Epithelial cell of proximal tubule (primary cell): ENCODE results near the gene ICAM1. TPM values are rescaled to one million over a fixed set of nuclear protein-coding genes. Genes with fewer than 3 reads are reported as not detected.
A peak's percentile ranks its signal among the peaks of the same experiment; 100 is the strongest.

Experiments
- DNase-seq: peaks from one replicate; pipeline ENCODE4 v3.0.0-alpha.2; 2011; ENCODE audit warnings: low read depth
- H3K4me3 ChIP-seq: 2 replicates; pipeline ENCODE4 v1.5.1; 2011; ENCODE audit warnings: low read depth, mild to moderate bottlenecking, low read length
- total RNA-seq: library from RNA; depleted of rRNA; stranded (reverse); fragments of >200 nt; gene quantifications from 2 replicates; pipeline ENCODE4 v1.2.3, GENCODE V29; 2015
- TF ChIP-seq, protein P1 (sequence below): conservative IDR thresholded peaks from 2 replicates; pipeline ENCODE4 v1.5.1; 2012; ENCODE audit warnings: low read depth, mild to moderate bottlenecking, low read length

Gene ICAM1
- total RNA-seq, 1 donor from 2014 or later: 36.3 TPM

DNA sequence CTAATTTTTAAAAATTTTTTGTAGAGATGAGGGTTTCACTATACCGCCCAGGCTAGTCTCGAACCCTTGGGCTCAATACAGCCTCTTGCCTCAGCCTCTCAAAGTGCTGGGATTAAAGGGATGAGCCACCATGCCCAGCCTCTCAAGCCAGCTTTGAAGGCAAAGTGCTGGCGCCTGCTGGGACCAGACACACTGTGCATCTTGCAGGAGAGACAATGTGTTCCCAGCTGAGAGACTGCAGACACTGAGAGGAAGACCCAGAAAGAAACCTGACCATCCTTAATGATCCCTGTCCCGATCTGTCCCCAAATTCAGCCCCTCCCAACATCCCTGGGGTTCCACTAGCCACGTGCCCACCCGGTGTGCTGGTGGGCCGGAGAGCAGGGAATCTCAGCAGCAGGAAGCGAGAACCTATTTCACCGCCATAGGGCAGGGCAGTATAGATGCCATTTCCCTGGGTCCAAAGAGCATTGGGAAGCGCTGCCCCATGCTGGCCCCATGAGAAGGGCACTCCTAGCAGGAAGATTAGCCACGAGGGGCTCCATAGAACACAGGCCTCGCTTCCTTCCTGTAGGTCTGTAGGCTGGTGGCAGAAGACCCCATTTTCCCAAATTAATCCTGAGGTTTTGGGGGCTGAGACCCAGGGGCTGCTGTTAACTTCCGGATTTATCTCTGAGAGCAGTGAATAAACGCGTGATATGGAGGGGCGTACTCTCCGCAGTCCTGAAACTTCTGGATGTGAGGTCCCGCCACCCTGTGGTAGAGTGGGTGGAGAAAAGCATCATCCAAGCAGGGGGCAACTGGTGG is 61.4 kb downstream of the ICAM1 start:
- no peak for DNase-seq
- peak overlapping the region; percentile 92 for H3K4me3 ChIP-seq
- TF ChIP-seq, protein P1, sequence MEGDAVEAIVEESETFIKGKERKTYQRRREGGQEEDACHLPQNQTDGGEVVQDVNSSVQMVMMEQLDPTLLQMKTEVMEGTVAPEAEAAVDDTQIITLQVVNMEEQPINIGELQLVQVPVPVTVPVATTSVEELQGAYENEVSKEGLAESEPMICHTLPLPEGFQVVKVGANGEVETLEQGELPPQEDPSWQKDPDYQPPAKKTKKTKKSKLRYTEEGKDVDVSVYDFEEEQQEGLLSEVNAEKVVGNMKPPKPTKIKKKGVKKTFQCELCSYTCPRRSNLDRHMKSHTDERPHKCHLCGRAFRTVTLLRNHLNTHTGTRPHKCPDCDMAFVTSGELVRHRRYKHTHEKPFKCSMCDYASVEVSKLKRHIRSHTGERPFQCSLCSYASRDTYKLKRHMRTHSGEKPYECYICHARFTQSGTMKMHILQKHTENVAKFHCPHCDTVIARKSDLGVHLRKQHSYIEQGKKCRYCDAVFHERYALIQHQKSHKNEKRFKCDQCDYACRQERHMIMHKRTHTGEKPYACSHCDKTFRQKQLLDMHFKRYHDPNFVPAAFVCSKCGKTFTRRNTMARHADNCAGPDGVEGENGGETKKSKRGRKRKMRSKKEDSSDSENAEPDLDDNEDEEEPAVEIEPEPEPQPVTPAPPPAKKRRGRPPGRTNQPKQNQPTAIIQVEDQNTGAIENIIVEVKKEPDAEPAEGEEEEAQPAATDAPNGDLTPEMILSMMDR: no peak

- H3K4me3 ChIP-seq: peak within 1 kb of the TSS; percentile 92
- TF ChIP-seq, protein P1: no peak
- peak; percentile 56 for DNase-seq
These were observed 62.2 kb downstream of the ICAM1 start, which contains the start of gene RAVER1 for GRCh38 chr19:10332965-10333757. TSS of gene RAVER1 (minus strand) at chr19:10333529. CDS start at chr19:10333507, 22 bp downstream.

GRCh38 chr19:10333758-10334587 is 63.1 kb downstream of the ICAM1 start:
- DNase-seq: no peak
- TF ChIP-seq, protein P1: no peak
- H3K4me3 ChIP-seq: peak overlapping the region; percentile 92

GRCh38 chr19:10334588-10335351 is 63.9 kb downstream of the ICAM1 start:
- TF ChIP-seq, protein P1: peak; percentile 17
- peak; percentile 53 for DNase-seq
- H3K4me3 ChIP-seq: peak overlapping the region; percentile 92

DNA sequence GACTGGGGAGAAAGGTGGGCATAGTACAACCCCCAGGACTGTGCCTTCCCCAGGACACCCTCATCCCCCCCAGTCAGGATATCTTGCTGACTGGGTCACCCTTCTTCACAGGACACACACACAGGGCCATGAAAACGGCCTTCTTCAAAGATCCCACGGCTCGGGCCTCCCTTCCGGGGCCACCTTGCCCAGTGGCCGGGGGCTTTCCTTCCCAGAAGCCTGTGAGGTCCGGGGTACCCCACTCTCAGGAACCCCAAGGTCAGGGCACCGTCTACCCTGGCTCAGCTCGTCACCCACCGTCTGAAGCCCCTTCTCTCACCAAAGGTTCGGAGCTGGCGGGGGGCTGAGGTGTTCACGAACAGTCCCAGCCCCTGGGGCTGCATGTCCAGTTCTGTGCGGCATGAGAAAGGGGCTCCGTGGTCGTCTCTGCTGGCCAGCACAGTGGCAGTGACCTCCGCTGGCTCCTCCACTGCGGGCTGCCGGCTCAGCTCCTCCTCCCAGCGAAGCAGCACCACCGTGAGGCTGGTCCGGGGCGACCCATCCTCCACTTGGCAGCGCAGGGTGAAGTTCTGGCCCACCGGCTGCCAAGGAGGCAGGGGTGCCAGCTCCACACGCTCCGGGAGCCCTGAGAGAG is 64.5 kb downstream of the ICAM1 start:
- no peak overlapping the region for H3K4me3 ChIP-seq
- TF ChIP-seq, protein P1: no peak
- no peak for DNase-seq

Other genes starting within 250 kb of the ICAM1 start
- 10.3 and 28.7 TPM in 2 replicates for gene SHFL, start 184.8 kb upstream of the ICAM1 start, total RNA-seq
- gene ANGPTL6, start 168.4 kb upstream of the ICAM1 start, total RNA-seq: 0.22 and 0.23 TPM in 2 replicates
- 38.1 and 59.6 TPM in 2 replicates for gene PPAN, start 164.8 kb upstream of the ICAM1 start, total RNA-seq
- 2.0 and 4.5 TPM in 2 replicates for gene P2RY11, start 159.4 kb upstream of the ICAM1 start, total RNA-seq
- 229 and 283 TPM in 2 replicates for gene EIF3G, start 151.2 kb upstream of the ICAM1 start, total RNA-seq
- 154 and 198 TPM in 2 replicates for gene DNMT1, start 76.2 kb upstream of the ICAM1 start, total RNA-seq
- 2.5 and 3.0 TPM in 2 replicates for gene S1PR2, start 39.8 kb upstream of the ICAM1 start, total RNA-seq
- 104 and 156 TPM in 2 replicates for gene MRPL4, start 18.9 kb upstream of the ICAM1 start, total RNA-seq
- not detected in 2 replicates for gene ICAM4, start 15.8 kb downstream of the ICAM1 start, total RNA-seq
- gene ICAM5, start 18.8 kb downstream of the ICAM1 start, total RNA-seq: 0.14 TPM in 1 of 2 replicates, not detected in the other
- gene ZGLP1, start 38.7 kb downstream of the ICAM1 start, total RNA-seq: 0.35 and 2.4 TPM in 2 replicates
- gene FDX2, start 44.9 kb downstream of the ICAM1 start, total RNA-seq: 48.2 and 57.6 TPM in 2 replicates
- gene RAVER1, start 62.4 kb downstream of the ICAM1 start, total RNA-seq: 29.5 and 34.1 TPM in 2 replicates
- 3.4 and 3.8 TPM in 2 replicates for gene ICAM3, start 68.5 kb downstream of the ICAM1 start, total RNA-seq
- gene TYK2, start 109.5 kb downstream of the ICAM1 start, total RNA-seq: 95.4 and 103 TPM in 2 replicates
- 155 and 262 TPM in 2 replicates for gene CDC37, start 132.4 kb downstream of the ICAM1 start, total RNA-seq
- gene PDE4A, start 149.4 kb downstream of the ICAM1 start, total RNA-seq: 0.40 and 2.0 TPM in 2 replicates
- gene KEAP1, start 232.2 kb downstream of the ICAM1 start, total RNA-seq: 41.2 and 76.0 TPM in 2 replicates
- gene S1PR5, start 246.3 kb downstream of the ICAM1 start, total RNA-seq: not detected in 2 replicates